OCI-LY1 (cell line): ENCODE measurements around the gene RFX6.

ENCODE experiments used
- EZH2 ChIP-seq: fragments of 200-600 bp; sonication (generic), shearing (Covaris generic); IDR thresholded peaks from 2 replicates; pipeline ENCODE4 v1.8.0; 2017; ENCODE audit warnings: borderline replicate concordance, mixed run types, mild to moderate bottlenecking, antibody characterized with exemption, low read length, moderate library complexity, mixed read lengths
- TF ChIP-seq, protein P1 (sequence below): fragments of 200-600 bp; sonication (generic), shearing (Covaris generic); IDR thresholded peaks from 2 replicates; pipeline ENCODE4 v1.5.1; 2017; ENCODE audit warnings: mild to moderate bottlenecking, antibody characterized with exemption, low read length, moderate library complexity, mixed read lengths

DNA sequence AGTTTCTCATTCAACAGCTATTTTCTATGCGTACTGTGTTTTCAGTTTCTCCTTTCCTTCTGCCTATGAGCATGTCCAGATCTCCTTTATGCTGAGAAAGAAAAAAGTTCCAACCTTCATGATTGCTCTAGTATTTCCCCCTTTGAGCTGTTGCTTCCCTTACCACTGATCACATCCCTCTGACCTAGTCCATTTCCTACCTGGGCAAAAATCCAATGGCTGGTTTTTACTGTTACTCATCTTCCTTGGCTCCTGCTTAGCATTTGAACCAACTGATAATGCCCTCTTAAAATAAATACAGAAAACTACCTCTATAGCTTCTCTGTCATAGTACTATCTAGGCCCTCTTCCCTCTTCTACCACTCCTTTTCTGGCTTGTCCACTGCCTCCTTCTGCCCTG lies 6.0 kb downstream of the RFX6 start:
- TF ChIP-seq, protein P1, sequence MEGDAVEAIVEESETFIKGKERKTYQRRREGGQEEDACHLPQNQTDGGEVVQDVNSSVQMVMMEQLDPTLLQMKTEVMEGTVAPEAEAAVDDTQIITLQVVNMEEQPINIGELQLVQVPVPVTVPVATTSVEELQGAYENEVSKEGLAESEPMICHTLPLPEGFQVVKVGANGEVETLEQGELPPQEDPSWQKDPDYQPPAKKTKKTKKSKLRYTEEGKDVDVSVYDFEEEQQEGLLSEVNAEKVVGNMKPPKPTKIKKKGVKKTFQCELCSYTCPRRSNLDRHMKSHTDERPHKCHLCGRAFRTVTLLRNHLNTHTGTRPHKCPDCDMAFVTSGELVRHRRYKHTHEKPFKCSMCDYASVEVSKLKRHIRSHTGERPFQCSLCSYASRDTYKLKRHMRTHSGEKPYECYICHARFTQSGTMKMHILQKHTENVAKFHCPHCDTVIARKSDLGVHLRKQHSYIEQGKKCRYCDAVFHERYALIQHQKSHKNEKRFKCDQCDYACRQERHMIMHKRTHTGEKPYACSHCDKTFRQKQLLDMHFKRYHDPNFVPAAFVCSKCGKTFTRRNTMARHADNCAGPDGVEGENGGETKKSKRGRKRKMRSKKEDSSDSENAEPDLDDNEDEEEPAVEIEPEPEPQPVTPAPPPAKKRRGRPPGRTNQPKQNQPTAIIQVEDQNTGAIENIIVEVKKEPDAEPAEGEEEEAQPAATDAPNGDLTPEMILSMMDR, result no peak
- TF ChIP-seq EZH2, result no peak
